ENCODE measurements around the gene CARMIL3.

The CARMIL3 gene

DNA sequence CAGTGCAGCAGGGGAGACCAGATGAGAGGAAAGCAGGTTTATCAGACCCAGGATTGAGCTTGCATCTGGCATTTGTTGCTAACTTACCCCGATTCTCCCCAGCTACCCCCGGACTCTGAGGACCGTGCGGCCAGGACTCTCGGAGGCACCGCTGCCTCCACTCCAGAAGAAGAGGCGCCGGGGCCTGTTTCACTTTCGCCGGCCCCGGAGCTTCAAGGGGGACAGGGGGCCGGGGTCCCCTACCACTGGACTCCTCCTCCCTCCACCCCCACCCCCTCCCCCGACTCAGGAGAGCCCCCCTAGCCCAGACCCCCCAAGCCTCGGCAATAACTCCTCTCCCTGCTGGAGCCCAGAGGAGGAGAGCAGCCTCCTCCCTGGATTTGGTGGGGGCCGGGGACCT, 13.0 kb downstream of the CARMIL3 start:
- no peak for FAIRE-seq
- DNase-seq (ENCODE audit: insufficient read length, low spot score), result no peak
- TF ChIP-seq PAX5 (IDR thresholded peaks at IDR 0.05; ENCODE audit: insufficient read depth, low read length, severe bottlenecking) (no peak), SPI1 (IDR thresholded peaks at IDR 0.05; ENCODE audit: low read depth, low read length) (no peak), POLR2A (IDR thresholded peaks at IDR 0.05; ENCODE audit: low read depth, low read length) (no peak), POLR2AphosphoS5 (IDR thresholded peaks at IDR 0.05; ENCODE audit: low read depth, low read length) (no peak), TAF1 (IDR thresholded peaks at IDR 0.05; ENCODE audit: low read depth, low read length) (no peak), POU2F2 (IDR thresholded peaks at IDR 0.05; ENCODE audit: low read depth, low read length) (no peak)

GRCh38 chr14:24065408-24065807, 13.6 kb downstream of the CARMIL3 start:
- TF ChIP-seq TAF1 (IDR thresholded peaks at IDR 0.05; ENCODE audit: low read depth, low read length) (no peak), PAX5 (IDR thresholded peaks at IDR 0.05; ENCODE audit: insufficient read depth, low read length, severe bottlenecking) (no peak), SPI1 (IDR thresholded peaks at IDR 0.05; ENCODE audit: low read depth, low read length) (no peak), POU2F2 (IDR thresholded peaks at IDR 0.05; ENCODE audit: low read depth, low read length) (no peak), POLR2A (IDR thresholded peaks at IDR 0.05; ENCODE audit: low read depth, low read length) (no peak), POLR2AphosphoS5 (IDR thresholded peaks at IDR 0.05; ENCODE audit: low read depth, low read length) (no peak)
- DNase-seq (ENCODE audit: insufficient read length, low spot score), result no peak
- no peak for FAIRE-seq

- TF ChIP-seq POU2F2 (IDR thresholded peaks at IDR 0.05; ENCODE audit: low read depth, low read length) (no peak), SPI1 (IDR thresholded peaks at IDR 0.05; ENCODE audit: low read depth, low read length) (no peak), TAF1 (IDR thresholded peaks at IDR 0.05; ENCODE audit: low read depth, low read length) (no peak), PAX5 (IDR thresholded peaks at IDR 0.05; ENCODE audit: insufficient read depth, low read length, severe bottlenecking) (no peak), POLR2AphosphoS5 (IDR thresholded peaks at IDR 0.05; ENCODE audit: low read depth, low read length) (no peak), POLR2A (IDR thresholded peaks at IDR 0.05; ENCODE audit: low read depth, low read length) (no peak)
- DNase-seq (ENCODE audit: insufficient read length, low spot score) (no peak), FAIRE-seq (no peak)
These were observed 14.8 kb downstream of the CARMIL3 start for GRCh38 chr14:24066496-24067132.

DNA sequence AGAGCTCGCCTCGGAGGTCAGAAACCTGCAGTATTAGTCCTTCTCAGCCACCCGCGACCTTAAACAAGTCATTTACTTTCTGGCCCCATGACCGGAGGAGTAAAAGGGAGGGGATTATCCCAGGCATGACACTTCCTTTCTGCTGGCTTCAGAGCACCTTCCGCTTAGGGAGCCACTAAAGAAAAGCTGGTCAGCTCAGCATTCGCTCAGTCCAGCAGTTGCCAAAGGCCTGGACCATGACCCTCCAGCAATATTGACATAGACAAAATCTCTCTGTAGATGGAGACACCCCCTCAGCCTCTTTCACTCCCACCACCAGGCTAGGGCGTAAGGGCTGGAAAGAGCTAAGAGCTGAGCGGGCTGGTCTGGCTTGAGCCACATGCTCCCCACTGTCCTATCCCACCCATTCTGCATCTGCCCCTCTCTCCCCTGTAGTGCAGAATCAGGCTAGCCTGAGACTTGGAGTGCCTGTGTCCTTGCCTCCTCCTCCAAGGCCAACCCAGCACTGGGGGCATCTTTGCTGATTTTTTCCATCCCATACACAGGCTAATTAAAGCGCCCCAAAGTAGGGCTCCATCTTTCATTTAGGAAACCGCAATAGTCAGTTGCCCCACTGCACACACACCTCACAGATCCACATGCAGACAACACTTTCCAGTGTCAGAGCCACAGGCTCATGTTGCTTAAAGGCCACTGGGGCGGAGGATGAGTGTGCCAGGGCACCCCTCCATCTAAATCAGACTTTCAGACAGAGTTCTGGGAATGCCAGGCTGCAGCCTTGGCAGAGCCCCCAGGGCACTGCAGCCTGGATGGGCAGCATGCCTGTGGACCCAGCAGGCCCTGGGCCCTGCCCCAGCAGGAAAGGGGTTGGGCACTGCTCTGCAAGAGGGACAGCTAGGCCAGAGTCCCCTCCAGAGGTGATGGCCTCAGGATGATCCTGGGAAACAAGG, 15.6 kb downstream of the CARMIL3 start:
- no peak for FAIRE-seq
- DNase-seq (ENCODE audit: insufficient read length, low spot score), result no peak

DNA sequence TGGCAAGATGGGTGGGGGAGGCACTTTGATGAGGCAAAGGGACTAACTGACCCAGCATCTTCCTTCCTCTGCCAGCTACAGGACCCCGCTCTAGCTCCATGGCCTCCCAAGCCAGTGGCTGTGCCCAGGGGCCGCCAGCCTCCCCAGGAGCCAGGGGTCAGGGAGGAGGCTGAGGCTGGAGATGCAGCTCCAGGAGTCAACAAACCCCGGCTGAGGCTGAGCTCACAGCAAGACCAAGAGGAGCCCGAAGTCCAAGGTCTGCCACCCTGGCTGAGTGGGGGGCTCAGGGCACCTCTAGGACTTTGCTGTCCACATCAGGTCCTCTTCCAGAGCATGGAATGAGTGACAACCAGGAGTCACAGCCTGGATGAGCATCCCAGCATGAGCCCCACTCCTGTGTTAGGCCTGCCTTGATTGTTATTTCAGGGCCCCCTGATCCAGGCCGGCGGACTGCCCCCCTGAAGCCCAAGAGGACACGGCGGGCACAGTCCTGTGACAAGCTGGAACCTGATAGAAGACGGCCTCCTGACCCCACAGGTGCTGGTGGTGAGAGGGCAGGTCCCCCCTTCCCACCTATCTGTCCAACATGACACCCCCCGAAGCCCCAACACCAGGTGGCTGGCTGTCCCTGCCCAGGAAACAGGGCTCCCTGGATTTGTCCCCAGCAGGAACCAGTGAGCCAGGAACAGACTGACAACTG, 17.1 kb downstream of the CARMIL3 start:
- DNase-seq (ENCODE audit: insufficient read length, low spot score), result no peak
- no peak for FAIRE-seq
- TF ChIP-seq POLR2AphosphoS5 (IDR thresholded peaks at IDR 0.05; ENCODE audit: low read depth, low read length) (no peak), TAF1 (IDR thresholded peaks at IDR 0.05; ENCODE audit: low read depth, low read length) (no peak), POU2F2 (IDR thresholded peaks at IDR 0.05; ENCODE audit: low read depth, low read length) (no peak), POLR2A (IDR thresholded peaks at IDR 0.05; ENCODE audit: low read depth, low read length) (no peak), PAX5 (IDR thresholded peaks at IDR 0.05; ENCODE audit: insufficient read depth, low read length, severe bottlenecking) (no peak), SPI1 (IDR thresholded peaks at IDR 0.05; ENCODE audit: low read depth, low read length) (no peak)

More for the DNA sequence above, 15.6 kb downstream of the CARMIL3 start:
- TF ChIP-seq POU2F2 (IDR thresholded peaks at IDR 0.05; ENCODE audit: low read depth, low read length), result no peak
- TF ChIP-seq POLR2AphosphoS5 (IDR thresholded peaks at IDR 0.05; ENCODE audit: low read depth, low read length), result no peak
- TF ChIP-seq POLR2A (IDR thresholded peaks at IDR 0.05; ENCODE audit: low read depth, low read length), result no peak
- no peak for TF ChIP-seq SPI1 (IDR thresholded peaks at IDR 0.05; ENCODE audit: low read depth, low read length)
- no peak for TF ChIP-seq TAF1 (IDR thresholded peaks at IDR 0.05; ENCODE audit: low read depth, low read length)
- no peak for TF ChIP-seq PAX5 (IDR thresholded peaks at IDR 0.05; ENCODE audit: insufficient read depth, low read length, severe bottlenecking)

DNA sequence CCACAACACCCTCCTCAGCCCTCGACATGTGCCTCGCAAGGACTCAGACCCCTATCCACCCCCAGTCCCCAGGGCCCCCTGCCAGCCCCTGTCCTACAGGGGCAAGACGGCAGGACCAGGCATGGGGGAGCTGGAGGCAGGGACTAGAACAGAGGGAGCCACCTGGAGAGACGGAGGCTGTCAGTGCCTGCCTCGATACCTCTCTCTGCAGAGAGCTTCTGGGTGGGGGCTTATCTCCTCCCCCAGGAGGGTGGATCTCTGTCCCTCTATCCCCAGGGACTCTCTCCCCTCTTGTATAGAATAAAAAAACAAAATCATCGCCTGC, 17.6 kb downstream of the CARMIL3 start:
- FAIRE-seq (no peak), DNase-seq (ENCODE audit: insufficient read length, low spot score) (no peak)
- TF ChIP-seq SPI1 (IDR thresholded peaks at IDR 0.05; ENCODE audit: low read depth, low read length) (no peak), POU2F2 (IDR thresholded peaks at IDR 0.05; ENCODE audit: low read depth, low read length) (no peak), POLR2AphosphoS5 (IDR thresholded peaks at IDR 0.05; ENCODE audit: low read depth, low read length) (no peak), PAX5 (IDR thresholded peaks at IDR 0.05; ENCODE audit: insufficient read depth, low read length, severe bottlenecking) (no peak), POLR2A (IDR thresholded peaks at IDR 0.05; ENCODE audit: low read depth, low read length) (no peak), TAF1 (IDR thresholded peaks at IDR 0.05; ENCODE audit: low read depth, low read length) (no peak)

- FAIRE-seq (no peak), DNase-seq (ENCODE audit: insufficient read length, low spot score) (no peak)
- TF ChIP-seq POLR2A (IDR thresholded peaks at IDR 0.05; ENCODE audit: low read depth, low read length) (no peak), PAX5 (IDR thresholded peaks at IDR 0.05; ENCODE audit: insufficient read depth, low read length, severe bottlenecking) (no peak), SPI1 (IDR thresholded peaks at IDR 0.05; ENCODE audit: low read depth, low read length) (no peak), POU2F2 (IDR thresholded peaks at IDR 0.05; ENCODE audit: low read depth, low read length) (no peak), TAF1 (IDR thresholded peaks at IDR 0.05; ENCODE audit: low read depth, low read length) (no peak), POLR2AphosphoS5 (IDR thresholded peaks at IDR 0.05; ENCODE audit: low read depth, low read length) (no peak)
These were observed 18.7 kb downstream of the CARMIL3 start for GRCh38 chr14:24070285-24071143.

GRCh38 chr14:24071144-24071697, 19.4 kb downstream of the CARMIL3 start, which contains the start of gene CPNE6:
CPNE6 (plus strand) TSS chr14:24071562; CDS start chr14:24072937, 1,375 bp downstream.
- TF ChIP-seq TAF1 (IDR thresholded peaks at IDR 0.05; ENCODE audit: low read depth, low read length) (no peak), POU2F2 (IDR thresholded peaks at IDR 0.05; ENCODE audit: low read depth, low read length) (no peak), POLR2A (IDR thresholded peaks at IDR 0.05; ENCODE audit: low read depth, low read length) (no peak), POLR2AphosphoS5 (IDR thresholded peaks at IDR 0.05; ENCODE audit: low read depth, low read length) (no peak), PAX5 (IDR thresholded peaks at IDR 0.05; ENCODE audit: insufficient read depth, low read length, severe bottlenecking) (no peak), SPI1 (IDR thresholded peaks at IDR 0.05; ENCODE audit: low read depth, low read length) (no peak)
- DNase-seq (ENCODE audit: insufficient read length, low spot score) (no peak), FAIRE-seq (no peak)

Data from GM12891 (cell line).